IMR-90 (cell line): ENCODE results near the gene GPC5. TPM values are rescaled to one million over a fixed set of nuclear protein-coding genes. Genes with fewer than 3 reads are reported as not detected.

ENCODE experiments used
- ATAC-seq: fragments of 200-7000 bp; cut with Tn5 transposase; 2 replicates; pipeline ENCODE4 v1.9.1; 2020; ENCODE audit warnings: low read depth, mild to moderate bottlenecking, moderate library complexity
- BruUV-seq: library from RNA; stranded (reverse); fragments of 400-500 nt; replicated peaks from 2 replicates; lab custom pipeline; 2021; lab: Mats Ljungman, UMichigan
- CTCF ChIA-PET: fragments of 300-600 bp; formaldehyde crosslinking; extraction: SDS; loops from one replicate; lab custom pipeline; 2021; ENCODE audit warnings: antibody characterized with exemption; lab: Yijun Ruan, JAX
- POLR2A ChIA-PET: fragments of 300-600 bp; sonication (Branson Sonifier 250); formaldehyde crosslinking; loops from one replicate; lab custom pipeline; 2022; ENCODE audit warnings: antibody characterized with exemption; ENCODE audit not compliant: unreplicated experiment; lab: Charles Lee
- DNase-seq: peaks from one replicate; pipeline ENCODE4 v3.0.0; 2013
- H2AFZ ChIP-seq: replicated peaks from 2 replicates; pipeline ENCODE3; 2013; ENCODE audit warnings: low read length, mild to moderate bottlenecking; ENCODE audit not compliant: poor library complexity
- H2AK5ac ChIP-seq: 2 replicates; pipeline ENCODE4 v1.6.1; 2013; ENCODE audit warnings: low read depth, low read length, inconsistent platforms
- H2AK9ac ChIP-seq: replicated peaks from 2 replicates; pipeline ENCODE3; 2013; ENCODE audit warnings: mild to moderate bottlenecking, low read depth, low read length, moderate library complexity; ENCODE audit not compliant: poor library complexity
- H2BK120ac ChIP-seq: 2 replicates; pipeline ENCODE4 v1.6.1; 2013; ENCODE audit warnings: low read depth, low read length, inconsistent platforms
- H2BK15ac ChIP-seq: 3 replicates; pipeline ENCODE4 v1.6.1; 2013; ENCODE audit warnings: low read depth, low read length, inconsistent platforms
- H2BK20ac ChIP-seq: 2 replicates; pipeline ENCODE4 v1.6.1; 2013; ENCODE audit warnings: low read depth, mild to moderate bottlenecking, inconsistent platforms, low read length, moderate library complexity
- H2BK5ac ChIP-seq: 2 replicates; pipeline ENCODE4 v1.6.1; 2013; ENCODE audit warnings: mild to moderate bottlenecking, low read depth, low read length, inconsistent platforms; ENCODE audit not compliant: poor library complexity, severe bottlenecking
- H3K14ac ChIP-seq: replicated peaks from 2 replicates; pipeline ENCODE4 v1.6.1; 2013; ENCODE audit warnings: low read depth, low read length, inconsistent platforms
- H3K18ac ChIP-seq: 2 replicates; pipeline ENCODE4 v1.6.1; 2013; ENCODE audit warnings: low read depth, low read length, control low read depth
- H3K23ac ChIP-seq: 2 replicates; pipeline ENCODE4 v1.6.1; 2013; ENCODE audit warnings: low read depth, low read length, inconsistent platforms
- H3K27ac ChIP-seq: 2 replicates; pipeline ENCODE4 v1.5.1; 2013; ENCODE audit warnings: mild to moderate bottlenecking, control low read depth, low read length; ENCODE audit not compliant: insufficient read depth
- H3K27me3 ChIP-seq: 2 replicates; pipeline ENCODE4 v1.6.1; 2013; ENCODE audit warnings: low read length; ENCODE audit not compliant: control insufficient read depth, insufficient read depth
- H3K36me3 ChIP-seq: 2 replicates; pipeline ENCODE4 v1.6.1; 2013; ENCODE audit warnings: low read length, mixed read lengths; ENCODE audit not compliant: control insufficient read depth, insufficient read depth
- H3K4ac ChIP-seq: 2 replicates; pipeline ENCODE4 v1.6.1; 2013; ENCODE audit warnings: low read depth, low read length, inconsistent platforms
- H3K4me1 ChIP-seq: 2 replicates; pipeline ENCODE4 v1.6.1; 2013; ENCODE audit warnings: low read length, mixed read lengths; ENCODE audit not compliant: control insufficient read depth, insufficient read depth
- H3K4me2 ChIP-seq: 2 replicates; pipeline ENCODE4 v1.6.1; 2013; ENCODE audit warnings: low read depth, mild to moderate bottlenecking, control low read depth, low read length, moderate library complexity
- H3K4me3 ChIP-seq: 2 replicates; pipeline ENCODE4 v1.5.1; 2013; ENCODE audit warnings: low read depth, mild to moderate bottlenecking, control low read depth, low read length, moderate library complexity; ENCODE audit not compliant: insufficient read depth
- H3K56ac ChIP-seq: 2 replicates; pipeline ENCODE4 v1.6.1; 2013; ENCODE audit warnings: low read length, inconsistent platforms; ENCODE audit not compliant: insufficient read depth; ENCODE audit errors: extremely low read depth
- H3K79me1 ChIP-seq, 2 experiments: 2 replicates each; pipeline ENCODE4 v1.6.1; 2013; ENCODE audit warnings: low read length in 2 of 2, inconsistent platforms in 1 of 2, low read depth in 1 of 2
- H3K9ac ChIP-seq: 2 replicates; pipeline ENCODE4 v1.6.1; 2013; ENCODE audit warnings: low read depth, low read length, control low read depth
- H3K9me1 ChIP-seq: 2 replicates; pipeline ENCODE4 v1.6.1; 2013; ENCODE audit warnings: low read length, inconsistent platforms; ENCODE audit not compliant: insufficient read depth
- H3K9me3 ChIP-seq: 2 replicates; pipeline ENCODE4 v1.6.1; 2013; ENCODE audit warnings: low read length; ENCODE audit not compliant: control insufficient read depth, insufficient read depth
- H4K20me1 ChIP-seq: 2 replicates; pipeline ENCODE4 v1.6.1; 2013; ENCODE audit warnings: low read length, inconsistent platforms; ENCODE audit not compliant: insufficient read depth
- H4K5ac ChIP-seq: 2 replicates; pipeline ENCODE4 v1.6.1; 2013; ENCODE audit warnings: mild to moderate bottlenecking, low read depth, low read length, control low read depth
- H4K8ac ChIP-seq, 2 experiments: 2 replicates each; pipeline ENCODE4 v1.6.1; 2013; ENCODE audit warnings: low read depth in 2 of 2, low read length in 2 of 2, control low read depth in 1 of 2, inconsistent platforms in 1 of 2
- H4K91ac ChIP-seq: 2 replicates; pipeline ENCODE4 v1.6.1; 2013; ENCODE audit warnings: low read depth, low read length, inconsistent platforms; ENCODE audit not compliant: insufficient read depth
- BHLHE40 ChIP-seq: fragments of 150-350 bp; IDR thresholded peaks from 2 replicates; pipeline ENCODE4 v1.6.1; 2016; ENCODE audit warnings: mild to moderate bottlenecking, low read depth, low read length
- CEBPB ChIP-seq: IDR thresholded peaks from 2 replicates; pipeline ENCODE4 v1.6.1; 2012; ENCODE audit warnings: low read depth, low read length, improper control_type of control experiment
- CHD1 ChIP-seq: IDR thresholded peaks from 2 replicates; pipeline ENCODE4 v1.6.1; 2012; ENCODE audit warnings: low read depth, low read length, improper control_type of control experiment
- CTCF ChIP-seq: conservative IDR thresholded peaks from 2 replicates; pipeline ENCODE4 v1.5.1; 2012; ENCODE audit warnings: mild to moderate bottlenecking, low read depth, low read length, improper control_type of control experiment
- ELK1 ChIP-seq: fragments of 150-350 bp; IDR thresholded peaks from 2 replicates; pipeline ENCODE4 v1.6.1; 2016; ENCODE audit warnings: low read depth, mild to moderate bottlenecking, low read length, moderate library complexity, borderline replicate concordance
- FOS ChIP-seq: fragments of 150-350 bp; IDR thresholded peaks from 2 replicates; pipeline ENCODE4 v1.6.1; 2016; ENCODE audit warnings: low read depth, low read length
- MAFK ChIP-seq: IDR thresholded peaks from 2 replicates; pipeline ENCODE4 v1.6.1; 2012; ENCODE audit warnings: low read depth, low read length, improper control_type of control experiment
- MAZ ChIP-seq: IDR thresholded peaks from 2 replicates; pipeline ENCODE4 v1.6.1; 2012; ENCODE audit warnings: low read depth, mild to moderate bottlenecking, low read length, improper control_type of control experiment, moderate library complexity, borderline replicate concordance
- MXI1 ChIP-seq: IDR thresholded peaks from 2 replicates; pipeline ENCODE4 v1.6.1; 2012; ENCODE audit warnings: low read depth, mild to moderate bottlenecking, low read length, moderate library complexity, borderline replicate concordance
- NFE2L2 ChIP-seq: fragments of 150-350 bp; IDR thresholded peaks from 2 replicates; pipeline ENCODE4 v1.6.1; 2016; ENCODE audit warnings: low read depth, mild to moderate bottlenecking, low read length
- POLR2A ChIP-seq: IDR thresholded peaks from 2 replicates; pipeline ENCODE4 v1.6.1; 2012; ENCODE audit warnings: mild to moderate bottlenecking, low read depth, low read length
- RAD21 ChIP-seq: IDR thresholded peaks from 2 replicates; pipeline ENCODE4 v1.6.1; 2012; ENCODE audit warnings: low read length, improper control_type of control experiment
- RCOR1 ChIP-seq: IDR thresholded peaks from 2 replicates; pipeline ENCODE4 v1.6.1; 2012; ENCODE audit warnings: mild to moderate bottlenecking, low read length, improper control_type of control experiment; ENCODE audit not compliant: insufficient replicate concordance
- RFX5 ChIP-seq: IDR thresholded peaks from 2 replicates; pipeline ENCODE4 v1.8.0; 2012; ENCODE audit warnings: low read depth, mild to moderate bottlenecking, low read length, moderate library complexity
- SMC3 ChIP-seq: fragments of 150-350 bp; IDR thresholded peaks from 2 replicates; pipeline ENCODE4 v1.6.1; 2016; ENCODE audit warnings: low read depth, mild to moderate bottlenecking, antibody characterized with exemption, low read length, moderate library complexity
- USF2 ChIP-seq: fragments of 150-350 bp; IDR thresholded peaks from 2 replicates; pipeline ENCODE4 v1.6.1; 2017; ENCODE audit warnings: mild to moderate bottlenecking, antibody characterized with exemption, low read length, low read depth
- WGBS, 2 experiments: methylation state at CpG; one replicate each; pipeline versions ENCODE4 v1.1.5 to v1.1.7; 2013; ENCODE audit warnings: missing lambda C conversion rate in 2 of 2; ENCODE audit not compliant: insufficient read length in 1 of 2; ENCODE audit errors: extremely low coverage in 2 of 2; 5-methylcytosine and 5-hydroxymethylcytosine counted together
- dilution Hi-C: fragments of 300-500 bp; cut with HindIII; formaldehyde crosslinking; loops from one replicate; pipeline ENCODE4 v1.14.3; 2018; ENCODE audit warnings: low sequenced_read_pairs; ENCODE audit not compliant: unreplicated experiment
- in situ Hi-C: fragments of 300-500 bp; cut with MboI; formaldehyde crosslinking; loops from 3 replicates; pipeline ENCODE4 v1.14.3; 2019; ENCODE audit warnings: low sequenced_read_pairs, inconsistent platforms, mixed read lengths
- intact Hi-C: fragments of 100-400 bp; cut with micrococcal nuclease; formaldehyde crosslinking; loops from 2 replicates; pipeline ENCODE4 v1.10.0; 2022
- polyA plus RNA-seq, 3 experiments: library from polyadenylated mRNA; depleted of rRNA; stranded (reverse); fragments of >200 nt; gene quantifications; 2 replicates each; pipeline ENCODE4 v1.2.3, GENCODE V29; 2012; ENCODE audit warnings: low replicate concordance in 1 of 3
- total RNA-seq: library from RNA; depleted of rRNA; stranded (reverse); fragments of >200 nt; gene quantifications from 2 replicates; pipeline ENCODE4 v1.2.3, GENCODE V29; 2012

GPC5 gene
- total and polyA plus RNA-seq, 2 of the 4 experiments (the other 2 are of a cell fraction), result 0.94 to 1.8 TPM

GRCh38 chr13:91622778-91623550 is 224.5 kb downstream of the GPC5 start:
- H3K14ac ChIP-seq, result no peak overlapping the region
- ChIA-PET POLR2A (no interaction called here), CTCF (no interaction called here)
- no TSS peak for BruUV-seq
- H3K9me3 ChIP-seq, result peaks cover 3% of the 10 kb centered on the region
- intact Hi-C loops, result no loop called here
- no peak overlapping the region for H2BK5ac ChIP-seq
- dilution Hi-C loops, result no loop called here
- H2AK9ac ChIP-seq, result no peak overlapping the region
- H2BK15ac ChIP-seq, result no peak overlapping the region
- H3K27me3 ChIP-seq, result no peaks in the 10 kb centered on the region
- H3K27ac ChIP-seq, result no peak overlapping the region
- H3K56ac ChIP-seq, result no peak overlapping the region
- in situ Hi-C loops, result no loop called here
- H3K4ac ChIP-seq, result no peak overlapping the region
- WGBS, 2 experiments, result no CpG with 5 or more reads among the region's 3 CpGs
- no peak overlapping the region for H2BK20ac ChIP-seq
- H4K91ac ChIP-seq, result no peak overlapping the region
- no peak overlapping the region for H4K5ac ChIP-seq
- no peak overlapping the region for H2AK5ac ChIP-seq
- H3K4me3 ChIP-seq, result no peak overlapping the region
- H3K18ac ChIP-seq, result no peak overlapping the region
- no peaks in the 10 kb centered on the region for H3K9me1 ChIP-seq
- no peak for ATAC-seq
- no peaks in the 10 kb centered on the region for H3K36me3 ChIP-seq
- no peak overlapping the region for H3K23ac ChIP-seq
- no peak overlapping the region for H2BK120ac ChIP-seq
- H3K9ac ChIP-seq, result no peak overlapping the region
- H3K4me1 ChIP-seq, result no peaks in the 10 kb centered on the region
- no peak for DNase-seq
- no peaks in the 10 kb centered on the region for H4K20me1 ChIP-seq
- no peak overlapping the region for H2AFZ ChIP-seq
- no peak overlapping the region for H3K4me2 ChIP-seq
- TF ChIP-seq RCOR1 (no peak), CEBPB (no peak), RFX5 (no peak), BHLHE40 (no peak), POLR2A (no peak), MXI1 (no peak), MAZ (no peak), FOS (no peak), CTCF (no peak), CHD1 (no peak), MAFK (no peak), ELK1 (no peak), SMC3 (no peak), NFE2L2 (no peak), USF2 (no peak), RAD21 (no peak)
- H4K8ac ChIP-seq, result no peak overlapping the region
- no peaks in the 10 kb centered on the region for H3K79me1 ChIP-seq
